Testis (tissue), 3 donors: ENCODE data around the gene OR2AE1. TPM values are rescaled to one million over a fixed set of nuclear protein-coding genes. Genes with fewer than 3 reads are reported as not detected.

ENCODE experiments used
- DNase-seq: peaks from one replicate; pipeline ENCODE4 v3.0.0-alpha.2; 2019
- H3K27ac ChIP-seq, 2 donors: fragments of 200-600 bp; sonication (generic); one replicate each; pipeline ENCODE4 v1.5.1; 2019
- H3K27me3 ChIP-seq: fragments of 200-600 bp; sonication (generic); one replicate; pipeline ENCODE4 v1.5.1; 2019
- H3K36me3 ChIP-seq: fragments of 200-600 bp; sonication (generic); one replicate; pipeline ENCODE4 v1.5.1; 2017; ENCODE audit warnings: low read depth; ENCODE audit errors: missing control alignments
- H3K4me1 ChIP-seq: fragments of 200-600 bp; sonication (generic); one replicate; pipeline ENCODE4 v1.5.1; 2019
- H3K4me3 ChIP-seq, 2 donors: fragments of 200-600 bp; sonication (generic); one replicate each; pipeline ENCODE4 v1.5.1; 2017 to 2019
- H3K9me3 ChIP-seq: fragments of 200-600 bp; sonication (generic); one replicate; pipeline ENCODE4 v1.5.1; 2017
- CTCF ChIP-seq, 3 experiments: fragments of 450-650 bp in 2 of 3; fragments of 200-600 bp in 1 of 3; sonication (generic) in 1 of 3; IDR thresholded peaks; one replicate each; pipeline ENCODE4 v1.5.1; 2016 to 2019; ENCODE audit warnings: antibody characterized with exemption in 3 of 3, mild to moderate bottlenecking in 2 of 3, moderate library complexity in 1 of 3
- POLR2A ChIP-seq: fragments of 450-650 bp; IDR thresholded peaks from one replicate; pipeline ENCODE4 v1.6.1; 2017; ENCODE audit warnings: antibody characterized with exemption, mild to moderate bottlenecking, moderate library complexity
- WGBS, 2 donors: methylation state at CpG; one replicate each; pipeline ENCODE4 v1.1.5; 2018; 5-methylcytosine and 5-hydroxymethylcytosine counted together
- intact Hi-C: fragments of 100-400 bp; cut with DNase I; formaldehyde crosslinking; loops from one replicate; pipeline ENCODE4 v1.15.1; 2023; ENCODE audit warnings: low total_unique reads
- polyA plus RNA-seq: library from polyadenylated mRNA; stranded (reverse); fragments of 350-450 nt; fragmentation: Illumina TruSeq; extraction: RNeasy Lipid Tissue Mini Kit (QIAGEN cat#74804); gene quantifications from one replicate; pipeline ENCODE4 v1.2.3, GENCODE V29; 2014; ENCODE audit warnings: low read depth, low replicate concordance; ENCODE audit not compliant: insufficient read depth
- small RNA-seq, 2 donors: library from RNA; depleted of rRNA; stranded (forward); fragments of <200 nt; gene quantifications; one replicate each; pipeline ENCODE3, GENCODE V24; 2016
- total RNA-seq, 2 donors: library from RNA; depleted of rRNA; stranded (reverse); fragments of >200 nt; gene quantifications; one replicate each; pipeline ENCODE4 v1.2.3, GENCODE V29; 2016

Gene OR2AE1
- total and polyA plus RNA-seq, 3 donors from 2014 or later, result not detected

DNA sequence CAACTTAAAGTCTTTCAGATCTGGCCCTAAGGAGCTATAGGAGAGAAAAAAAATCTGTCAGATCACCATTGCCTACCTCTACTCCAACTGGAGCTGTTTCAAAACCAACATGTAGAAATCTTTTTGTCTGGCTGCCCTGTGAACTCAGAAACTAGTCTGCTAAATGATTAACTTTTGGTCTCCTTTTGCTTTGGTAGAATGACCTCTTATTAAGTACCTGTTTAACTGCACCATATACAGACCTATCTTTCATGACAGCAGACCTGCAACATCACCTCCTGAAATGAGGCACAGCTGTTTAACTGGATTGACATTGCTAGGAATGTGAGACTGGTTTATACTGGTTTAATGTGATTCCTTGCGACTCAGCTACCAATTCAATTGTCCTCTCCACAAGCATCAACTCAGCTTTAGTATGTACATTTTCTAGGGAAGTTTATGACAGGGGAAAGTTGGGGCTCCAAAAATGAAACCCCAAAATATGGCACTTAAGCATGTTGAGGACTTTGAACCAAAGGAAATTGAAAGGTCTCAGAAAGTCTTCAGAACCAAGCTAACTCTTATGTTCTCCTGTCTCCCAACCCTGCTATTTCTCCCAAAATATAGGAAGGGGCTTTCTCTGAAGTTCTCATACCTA, 47.2 kb downstream of the OR2AE1 start:
- no peak for DNase-seq
- WGBS, 2 donors, result 100% methylated on average over 1 of the region's 1 CpG
- H3K27ac ChIP-seq, result no peak overlapping the region

GRCh38 chr7:99828811-99829210, 48.0 kb downstream of the OR2AE1 start:
- intact Hi-C loops, result no loop called here
- Histone ChIP-seq H3K9me3 (no peaks in the 10 kb centered on the region), H3K27me3 (no peaks in the 10 kb centered on the region), H3K36me3 (no peaks in the 10 kb centered on the region), H3K27ac (no peak overlapping the region), H3K4me1 (no peaks in the 10 kb centered on the region), H3K4me3 (no peak overlapping the region)
- no peak for TF ChIP-seq CTCF (IDR thresholded peaks at IDR 0.05)
- no peak for DNase-seq

More for the DNA sequence above, 47.2 kb downstream of the OR2AE1 start:
- intact Hi-C loops, result no loop called here
- Histone ChIP-seq H3K36me3 (no peaks in the 10 kb centered on the region), H3K4me3 (no peak overlapping the region), H3K27me3 (no peaks in the 10 kb centered on the region), H3K4me1 (no peaks in the 10 kb centered on the region), H3K9me3 (no peaks in the 10 kb centered on the region)
- TF ChIP-seq CTCF (IDR thresholded peaks at IDR 0.05), result no peak
- no peak for TF ChIP-seq POLR2A

GRCh38 chr7:99827040-99827778, 49.6 kb downstream of the OR2AE1 start:
- TF ChIP-seq POLR2A (no peak), CTCF (IDR thresholded peaks at IDR 0.05) (no peak)
- Histone ChIP-seq H3K4me3 (no peak overlapping the region), H3K36me3 (no peaks in the 10 kb centered on the region), H3K9me3 (no peaks in the 10 kb centered on the region), H3K27me3 (no peaks in the 10 kb centered on the region), H3K27ac (no peak overlapping the region), H3K4me1 (no peaks in the 10 kb centered on the region)
- no peak for DNase-seq
- 77 to 86% methylated on average over 2 of the region's 2 CpGs for WGBS, 2 donors
- intact Hi-C loops, result no loop called here

Small RNA genes within 50 kb of the gene (small RNA-seq; reads per million reads assigned to genes)
- gene AC011904.1, result 0 reads per million in 2 donors
- gene CYP3A52P, result 0 reads per million in 2 donors

Other genes with a start within 250 kb of the OR2AE1 start
- gene CYP3A5, start 197.0 kb downstream of the OR2AE1 start, total RNA-seq, result under 1 TPM; 0.12 to 0.63 TPM
- 0.55 TPM for gene CYP3A5, start 197.0 kb downstream of the OR2AE1 start, polyA plus RNA-seq
- gene CYP3A7, start 141.8 kb downstream of the OR2AE1 start, total RNA-seq, result not detected
- gene CYP3A7, start 141.8 kb downstream of the OR2AE1 start, polyA plus RNA-seq, result not detected
- gene CYP3A4, start 92.8 kb downstream of the OR2AE1 start, total RNA-seq, result 1 to 10 TPM; 1.3 to 1.8 TPM
- gene CYP3A4, start 92.8 kb downstream of the OR2AE1 start, polyA plus RNA-seq, result 0.34 TPM
- gene CYP3A43, start 49.0 kb downstream of the OR2AE1 start, total RNA-seq, result under 1 TPM in 1 of 2 donors, not detected in 1; 0.37 TPM
- gene CYP3A43, start 49.0 kb downstream of the OR2AE1 start, polyA plus RNA-seq, result 3.6 TPM
- 10 to 100 TPM; 56.1 to 59.7 TPM for gene TRIM4, start 42.5 kb upstream of the OR2AE1 start, total RNA-seq
- gene TRIM4, start 42.5 kb upstream of the OR2AE1 start, polyA plus RNA-seq, result 26.1 TPM
- under 1 TPM; 0.43 to 0.71 TPM for gene GJC3, start 52.6 kb upstream of the OR2AE1 start, total RNA-seq
- 0.79 TPM for gene GJC3, start 52.6 kb upstream of the OR2AE1 start, polyA plus RNA-seq
- gene AZGP1, start 99.0 kb upstream of the OR2AE1 start, total RNA-seq, result 10 to 100 TPM; 42.1 to 81.2 TPM
- gene AZGP1, start 99.0 kb upstream of the OR2AE1 start, polyA plus RNA-seq, result 60.5 TPM
- 10 to 100 TPM; 65.3 to 71.3 TPM for gene ZKSCAN1, start 138.6 kb upstream of the OR2AE1 start, total RNA-seq
- 30.7 TPM for gene ZKSCAN1, start 138.6 kb upstream of the OR2AE1 start, polyA plus RNA-seq
- 10 to 100 TPM; 36.3 to 50.3 TPM for gene ZSCAN21, start 172.7 kb upstream of the OR2AE1 start, total RNA-seq
- gene ZSCAN21, start 172.7 kb upstream of the OR2AE1 start, polyA plus RNA-seq, result 21.3 TPM
- 10 to 100 TPM; 24.7 to 27.7 TPM for gene ZNF3, start 204.7 kb upstream of the OR2AE1 start, total RNA-seq
- gene ZNF3, start 204.7 kb upstream of the OR2AE1 start, polyA plus RNA-seq, result 23.4 TPM
- 10 to 100 TPM; 88.1 to 99.5 TPM for gene COPS6, start 211.9 kb upstream of the OR2AE1 start, total RNA-seq
- 141 TPM for gene COPS6, start 211.9 kb upstream of the OR2AE1 start, polyA plus RNA-seq
- 10 to 100 TPM; 85.1 to 86.5 TPM for gene MCM7, start 224.4 kb upstream of the OR2AE1 start, total RNA-seq
- gene MCM7, start 224.4 kb upstream of the OR2AE1 start, polyA plus RNA-seq, result 137 TPM
- 10 to 100 TPM; 39.1 to 51.3 TPM for gene AP4M1, start 224.6 kb upstream of the OR2AE1 start, total RNA-seq
- 54.7 TPM for gene AP4M1, start 224.6 kb upstream of the OR2AE1 start, polyA plus RNA-seq
- gene TAF6, start 242.3 kb upstream of the OR2AE1 start, total RNA-seq, result 100 to 1,000 TPM in 1 of 2 donors, 10 to 100 TPM in 1; 99.1 to 108 TPM
- gene TAF6, start 242.3 kb upstream of the OR2AE1 start, polyA plus RNA-seq, result 95.4 TPM
- 10 to 100 TPM; 14.3 to 19.3 TPM for gene CNPY4, start 242.6 kb upstream of the OR2AE1 start, total RNA-seq
- 22.2 TPM for gene CNPY4, start 242.6 kb upstream of the OR2AE1 start, polyA plus RNA-seq
- gene MBLAC1, start 249.9 kb upstream of the OR2AE1 start, total RNA-seq, result 10 to 100 TPM in 1 of 2 donors, 1 to 10 TPM in 1; 7.2 to 10.2 TPM
- gene MBLAC1, start 249.9 kb upstream of the OR2AE1 start, polyA plus RNA-seq, result 2.9 TPM